RWPE2 (cell line): ENCODE data around the gene INMT.

Experiments used
- ATAC-seq: fragments of 200-7000 bp; cut with Tn5 transposase; 3 replicates; pipeline ENCODE4 v1.9.1; 2021; ENCODE audit warnings: low read depth
- DNase-seq: peaks from one replicate; pipeline ENCODE4 v3.0.0-alpha.2; 2020; ENCODE audit warnings: low spot score
- H3K27ac ChIP-seq: fragments of 450-650 bp; 2 replicates; pipeline ENCODE4 v1.5.1; 2017; ENCODE audit warnings: mild to moderate bottlenecking; ENCODE audit not compliant: poor library complexity, severe bottlenecking
- H3K27me3 ChIP-seq: fragments of 250-450 bp; sonication (Bioruptor Pico); 2 replicates; pipeline ENCODE4 v1.5.1; 2021; ENCODE audit warnings: mild to moderate bottlenecking, moderate library complexity; ENCODE audit not compliant: insufficient read depth, poor library complexity, severe bottlenecking
- H3K36me3 ChIP-seq: fragments of 250-450 bp; sonication (Bioruptor Pico); 2 replicates; pipeline ENCODE4 v1.5.1; 2020; ENCODE audit warnings: low read depth, mild to moderate bottlenecking, moderate library complexity
- H3K4me1 ChIP-seq: fragments of 250-450 bp; sonication (Bioruptor Pico); 2 replicates; pipeline ENCODE4 v1.5.1; 2021; ENCODE audit warnings: mild to moderate bottlenecking, moderate library complexity; ENCODE audit not compliant: insufficient read depth, poor library complexity, severe bottlenecking
- H3K4me3 ChIP-seq: fragments of 250-450 bp; sonication (Bioruptor Pico); 2 replicates; pipeline ENCODE4 v1.5.1; 2021; ENCODE audit warnings: mild to moderate bottlenecking, moderate library complexity; ENCODE audit not compliant: severe bottlenecking
- H3K9me3 ChIP-seq: fragments of 250-450 bp; sonication (Bioruptor Pico); 2 replicates; pipeline ENCODE4 v1.5.1; 2021; ENCODE audit warnings: mild to moderate bottlenecking, moderate library complexity; ENCODE audit not compliant: severe bottlenecking
- CTCF ChIP-seq: fragments of 450-650 bp; IDR thresholded peaks from one replicate; pipeline ENCODE4 v1.5.1; 2017; ENCODE audit warnings: mild to moderate bottlenecking, moderate library complexity; ENCODE audit not compliant: poor library complexity, severe bottlenecking

The INMT gene

GRCh38 chr7:30750010-30750409, 1.9 kb upstream of the INMT start:
- Histone ChIP-seq H3K4me1 (no peaks in the 10 kb centered on the region), H3K36me3 (no peaks in the 10 kb centered on the region), H3K9me3 (no peaks in the 10 kb centered on the region), H3K27ac (no peak overlapping the region), H3K27me3 (no peaks in the 10 kb centered on the region), H3K4me3 (no peak overlapping the region)
- ATAC-seq (no peak), DNase-seq (no peak)
- TF ChIP-seq CTCF: no peak

GRCh38 chr7:30750683-30751650, 968 bp upstream of the INMT start:
- H3K27ac ChIP-seq: no peak overlapping the region
- no peaks in the 10 kb centered on the region for H3K36me3 ChIP-seq
- no peak for DNase-seq
- no peaks in the 10 kb centered on the region for H3K9me3 ChIP-seq
- H3K4me1 ChIP-seq: no peaks in the 10 kb centered on the region
- TF ChIP-seq CTCF: no peak
- no peak for ATAC-seq
- H3K4me3 ChIP-seq: no peak overlapping the region
- H3K27me3 ChIP-seq: no peaks in the 10 kb centered on the region

GRCh38 chr7:30752484-30752883, 549 bp downstream of the INMT start:
- Histone ChIP-seq H3K27me3 (no peaks in the 10 kb centered on the region), H3K4me1 (no peaks in the 10 kb centered on the region), H3K9me3 (no peaks in the 10 kb centered on the region), H3K27ac (no peak overlapping the region), H3K4me3 (no peak overlapping the region), H3K36me3 (no peaks in the 10 kb centered on the region)
- DNase-seq (no peak), ATAC-seq (no peak)
- TF ChIP-seq CTCF: no peak

- Histone ChIP-seq H3K4me1 (no peaks in the 10 kb centered on the region), H3K27ac (no peak overlapping the region), H3K36me3 (no peaks in the 10 kb centered on the region), H3K27me3 (no peaks in the 10 kb centered on the region), H3K4me3 (no peak overlapping the region), H3K9me3 (no peaks in the 10 kb centered on the region)
- DNase-seq (no peak), ATAC-seq (no peak)
- no peak for TF ChIP-seq CTCF
Measured at GRCh38 chr7:30752979-30753378, 1.0 kb downstream of the INMT start.

GRCh38 chr7:30754315-30754877, 2.5 kb downstream of the INMT start:
- Histone ChIP-seq H3K36me3 (no peaks in the 10 kb centered on the region), H3K4me1 (no peaks in the 10 kb centered on the region), H3K27me3 (no peaks in the 10 kb centered on the region), H3K27ac (no peak overlapping the region), H3K4me3 (no peak overlapping the region), H3K9me3 (no peaks in the 10 kb centered on the region)
- DNase-seq (no peak), ATAC-seq (no peak)
- no peak for TF ChIP-seq CTCF
